ENCODE data around the gene IFITM10.

The IFITM10 gene

DNA sequence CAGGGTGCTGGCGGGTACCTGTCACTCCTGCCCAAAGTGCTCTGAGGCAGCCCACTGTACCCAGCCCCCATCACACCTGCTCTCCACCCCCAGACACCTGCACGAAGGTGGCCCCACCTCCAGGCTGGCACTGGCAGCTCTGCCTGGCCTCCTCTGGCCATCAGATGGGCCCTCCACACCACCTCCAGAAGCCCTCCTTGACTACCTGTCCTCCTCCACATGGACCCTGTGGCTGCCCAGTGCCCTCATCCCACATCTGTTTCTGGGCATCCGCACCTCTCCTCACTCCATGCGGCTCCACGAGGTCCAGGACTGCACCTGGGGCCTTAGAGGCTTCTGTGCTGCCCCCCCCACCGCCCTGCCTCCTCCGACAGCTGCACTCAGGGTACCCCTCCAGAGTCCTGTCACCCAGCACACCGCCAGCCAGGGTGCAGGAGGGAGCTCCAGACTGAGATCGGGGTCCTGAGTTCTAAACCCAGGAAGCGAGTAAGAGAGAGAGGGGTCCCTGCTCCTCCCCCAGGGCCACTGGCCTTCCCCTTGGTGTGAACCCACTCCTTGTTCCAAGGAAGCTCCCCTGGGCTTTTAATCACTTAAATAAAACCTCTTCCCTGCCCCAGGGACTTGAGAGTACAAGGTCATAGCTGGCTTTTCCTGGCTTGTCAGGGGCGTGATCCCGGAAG is 11.6 kb upstream of the IFITM10 start:
- TF ChIP-seq, protein P1, sequence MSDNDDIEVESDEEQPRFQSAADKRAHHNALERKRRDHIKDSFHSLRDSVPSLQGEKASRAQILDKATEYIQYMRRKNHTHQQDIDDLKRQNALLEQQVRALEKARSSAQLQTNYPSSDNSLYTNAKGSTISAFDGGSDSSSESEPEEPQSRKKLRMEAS (IDR thresholded peaks at IDR 0.05; ENCODE audit: low read depth, low read length) = no peak
- TF ChIP-seq POLR2A (IDR thresholded peaks at IDR 0.05; ENCODE audit: extremely low read depth, insufficient read length) = no peak
- TF ChIP-seq MYC (IDR thresholded peaks at IDR 0.05; ENCODE audit: low read depth, low read length) = no peak
- TF ChIP-seq, protein P2, sequence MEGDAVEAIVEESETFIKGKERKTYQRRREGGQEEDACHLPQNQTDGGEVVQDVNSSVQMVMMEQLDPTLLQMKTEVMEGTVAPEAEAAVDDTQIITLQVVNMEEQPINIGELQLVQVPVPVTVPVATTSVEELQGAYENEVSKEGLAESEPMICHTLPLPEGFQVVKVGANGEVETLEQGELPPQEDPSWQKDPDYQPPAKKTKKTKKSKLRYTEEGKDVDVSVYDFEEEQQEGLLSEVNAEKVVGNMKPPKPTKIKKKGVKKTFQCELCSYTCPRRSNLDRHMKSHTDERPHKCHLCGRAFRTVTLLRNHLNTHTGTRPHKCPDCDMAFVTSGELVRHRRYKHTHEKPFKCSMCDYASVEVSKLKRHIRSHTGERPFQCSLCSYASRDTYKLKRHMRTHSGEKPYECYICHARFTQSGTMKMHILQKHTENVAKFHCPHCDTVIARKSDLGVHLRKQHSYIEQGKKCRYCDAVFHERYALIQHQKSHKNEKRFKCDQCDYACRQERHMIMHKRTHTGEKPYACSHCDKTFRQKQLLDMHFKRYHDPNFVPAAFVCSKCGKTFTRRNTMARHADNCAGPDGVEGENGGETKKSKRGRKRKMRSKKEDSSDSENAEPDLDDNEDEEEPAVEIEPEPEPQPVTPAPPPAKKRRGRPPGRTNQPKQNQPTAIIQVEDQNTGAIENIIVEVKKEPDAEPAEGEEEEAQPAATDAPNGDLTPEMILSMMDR (IDR thresholded peaks at IDR 0.05; ENCODE audit: low read depth, low read length) = no peak
- no peak for DNase-seq (ENCODE audit: low read depth)
- H3K4me3 ChIP-seq (ENCODE audit: low read depth, low read length) = no peak overlapping the region

DNA sequence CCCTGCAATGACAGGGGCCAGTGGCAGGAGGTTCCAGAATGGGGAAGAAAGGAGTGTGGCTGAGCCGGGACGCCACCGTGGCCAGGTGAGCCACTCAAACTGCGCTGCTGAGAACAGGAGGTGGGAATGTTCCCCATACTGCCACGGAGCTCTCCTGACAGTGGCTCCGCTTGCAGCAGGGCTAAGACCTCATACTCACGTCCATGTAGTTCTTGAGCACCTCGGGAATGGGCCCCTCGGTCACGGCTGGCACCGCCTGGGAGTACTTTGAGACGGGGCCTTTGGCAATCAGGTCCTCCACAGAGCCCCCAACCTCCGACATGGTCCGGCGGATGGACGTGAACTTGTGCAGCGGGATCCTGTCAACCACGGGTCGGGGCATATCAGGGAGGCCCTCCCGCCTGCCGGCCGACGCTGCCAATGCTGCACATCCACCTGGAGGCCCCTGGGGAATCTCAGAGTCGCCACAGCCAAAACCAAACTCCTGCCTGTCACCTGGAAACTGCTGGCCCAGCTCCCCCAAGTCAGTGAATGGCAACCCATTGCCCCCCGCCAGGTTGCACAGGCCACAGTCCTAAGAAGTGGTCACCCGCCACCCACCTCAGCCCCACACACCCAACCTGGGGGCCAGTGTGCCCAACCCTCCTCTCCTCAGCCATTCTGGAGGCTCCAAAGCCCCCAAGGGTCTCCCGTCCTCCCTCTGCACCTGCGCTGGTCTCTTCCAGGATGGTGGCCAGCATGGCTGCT is 10.9 kb upstream of the IFITM10 start:
- no peak for DNase-seq (ENCODE audit: low read depth)
- TF ChIP-seq, protein P2 (IDR thresholded peaks at IDR 0.05; ENCODE audit: low read depth, low read length) = no peak
- TF ChIP-seq MYC (IDR thresholded peaks at IDR 0.05; ENCODE audit: low read depth, low read length) (no peak), POLR2A (IDR thresholded peaks at IDR 0.05; ENCODE audit: extremely low read depth, insufficient read length) (no peak)
- TF ChIP-seq, protein P1 (IDR thresholded peaks at IDR 0.05; ENCODE audit: low read depth, low read length) = no peak
- no peak overlapping the region for H3K4me3 ChIP-seq (ENCODE audit: low read depth, low read length)

DNA sequence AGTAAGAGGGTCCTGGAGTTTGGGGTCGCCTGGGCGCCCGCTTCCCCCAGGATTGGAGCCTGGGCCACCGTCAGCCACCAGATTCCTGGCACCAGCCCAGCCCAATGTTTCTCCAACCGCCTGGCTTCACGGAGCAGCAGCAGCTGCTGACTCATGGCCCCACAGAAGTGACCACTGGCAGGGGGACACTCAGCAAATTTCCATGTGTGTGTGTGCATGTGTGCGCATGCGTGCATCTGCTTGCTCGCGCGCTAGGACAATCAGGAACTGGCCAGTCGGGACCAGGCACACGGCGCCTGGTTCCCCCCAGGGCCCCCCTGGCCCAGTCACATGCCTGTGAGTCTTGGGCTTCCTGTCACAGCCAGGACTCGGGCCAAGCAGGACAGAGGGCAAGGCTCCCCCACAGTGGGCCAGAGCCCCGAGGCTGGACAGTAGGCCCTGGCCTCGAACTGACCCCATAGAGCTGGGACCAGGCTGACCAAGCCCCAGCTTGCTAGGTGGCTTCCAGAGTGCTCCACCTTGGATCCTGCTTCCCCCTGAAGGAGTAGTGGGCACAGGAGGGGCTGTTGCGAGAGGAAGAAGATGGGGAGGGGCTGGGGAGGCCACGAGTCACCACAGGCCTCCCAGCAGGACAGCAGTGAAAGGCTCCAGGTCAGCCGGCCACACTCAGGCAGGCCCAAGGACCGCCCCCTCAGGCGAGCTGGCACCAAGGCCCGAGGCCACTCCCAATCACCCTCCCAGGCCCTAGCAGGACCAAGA is 10.1 kb upstream of the IFITM10 start:
- TF ChIP-seq POLR2A (IDR thresholded peaks at IDR 0.05; ENCODE audit: extremely low read depth, insufficient read length) = no peak
- no peak for DNase-seq (ENCODE audit: low read depth)

DNA sequence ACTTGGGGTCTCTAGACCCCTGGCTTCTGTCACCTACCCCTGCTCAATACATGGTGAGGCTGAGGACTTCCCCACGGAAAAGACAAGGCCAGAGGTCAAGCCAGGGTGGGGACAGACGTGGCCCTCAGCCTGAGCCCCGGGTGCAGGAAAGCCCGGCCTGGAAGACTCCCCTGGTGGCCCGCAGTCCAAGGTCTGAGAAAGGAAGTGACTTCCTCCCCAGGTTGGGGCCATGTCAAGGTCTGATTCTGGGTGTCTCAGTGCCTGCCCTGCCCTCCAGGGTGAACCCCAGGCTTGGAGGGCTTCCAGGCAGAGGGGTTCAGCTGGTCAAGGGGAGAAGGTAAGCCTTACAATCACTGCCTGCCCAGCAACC is 9.4 kb upstream of the IFITM10 start:
- TF ChIP-seq, protein P2 (IDR thresholded peaks at IDR 0.05; ENCODE audit: low read depth, low read length) = no peak
- TF ChIP-seq, protein P1 (IDR thresholded peaks at IDR 0.05; ENCODE audit: low read depth, low read length) = no peak
- TF ChIP-seq MYC (IDR thresholded peaks at IDR 0.05; ENCODE audit: low read depth, low read length) = no peak
- no peak for TF ChIP-seq POLR2A (IDR thresholded peaks at IDR 0.05; ENCODE audit: extremely low read depth, insufficient read length)
- no peak for DNase-seq (ENCODE audit: low read depth)
- H3K4me3 ChIP-seq (ENCODE audit: low read depth, low read length) = no peak overlapping the region

More for the DNA sequence above, 10.1 kb upstream of the IFITM10 start:
- H3K4me3 ChIP-seq (ENCODE audit: low read depth, low read length) = no peak overlapping the region

DNA sequence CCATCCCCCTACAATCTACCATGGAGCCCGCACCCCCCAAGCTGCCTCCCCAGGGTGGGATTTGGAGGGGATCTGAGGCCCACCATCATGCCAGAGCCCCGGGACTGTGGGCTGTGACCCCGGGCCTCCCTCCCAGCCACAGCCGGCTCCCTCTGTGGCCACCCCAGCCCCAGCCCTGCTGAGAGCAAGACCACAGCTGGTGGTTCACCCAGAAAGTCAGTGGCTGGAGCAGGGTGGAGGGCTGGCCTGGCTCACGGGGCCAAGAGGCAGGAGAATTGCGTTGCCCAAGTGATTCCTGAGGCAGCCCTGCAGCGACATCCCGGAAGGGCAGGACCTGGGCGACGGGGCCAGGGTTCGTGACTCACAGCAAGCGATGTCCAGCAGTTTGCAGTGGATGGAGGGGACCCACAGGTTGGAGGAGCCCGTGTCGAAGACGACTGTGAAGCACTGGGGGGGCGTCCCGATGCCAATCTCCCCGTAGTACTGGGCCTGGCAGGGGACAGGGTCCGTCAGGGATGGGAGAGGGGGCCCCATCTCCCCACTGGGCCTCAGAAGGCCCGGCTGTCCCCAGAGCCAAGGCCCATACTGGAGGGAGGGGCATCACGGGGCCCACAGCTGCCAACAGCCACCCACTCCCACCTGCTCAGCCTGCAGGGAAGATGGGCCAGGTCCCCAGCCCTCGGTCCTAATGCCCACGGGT is 8.9 kb upstream of the IFITM10 start:
- DNase-seq (ENCODE audit: low read depth) = no peak
- TF ChIP-seq, protein P1 (IDR thresholded peaks at IDR 0.05; ENCODE audit: low read depth, low read length) = no peak
- TF ChIP-seq, protein P2 (IDR thresholded peaks at IDR 0.05; ENCODE audit: low read depth, low read length) = no peak
- TF ChIP-seq MYC (IDR thresholded peaks at IDR 0.05; ENCODE audit: low read depth, low read length) (no peak), POLR2A (IDR thresholded peaks at IDR 0.05; ENCODE audit: extremely low read depth, insufficient read length) (no peak)
- H3K4me3 ChIP-seq (ENCODE audit: low read depth, low read length) = no peak overlapping the region

Measured in NB4 (cell line).